AG08396 (cell line): ENCODE data around the gene ARHGDIB.
A peak's percentile ranks its signal among the peaks of the same experiment; 100 is the strongest.

ENCODE experiments used
- DNase-seq: peaks from one replicate; pipeline ENCODE4 v3.0.0; 2012; ENCODE audit warnings: low spot score, mixed read lengths

ARHGDIB gene

GRCh38 chr12:14982991-14983390 lies 21.6 kb upstream of the ARHGDIB start:
- DNase-seq = no peak

- no peak for DNase-seq
Measured at GRCh38 chr12:14982562-14982961, 21.2 kb upstream of the ARHGDIB start.

- DNase-seq = no peak
Measured at GRCh38 chr12:14981049-14981448, 19.6 kb upstream of the ARHGDIB start.

GRCh38 chr12:14979468-14979867 lies 18.1 kb upstream of the ARHGDIB start:
- DNase-seq = no peak

GRCh38 chr12:14976658-14977057 lies 15.3 kb upstream of the ARHGDIB start:
- DNase-seq = no peak

GRCh38 chr12:14975457-14975856 lies 14.1 kb upstream of the ARHGDIB start:
- no peak for DNase-seq

GRCh38 chr12:14974633-14975032 lies 13.2 kb upstream of the ARHGDIB start:
- no peak for DNase-seq

GRCh38 chr12:14972816-14973215 lies 11.4 kb upstream of the ARHGDIB start, which contains the start of gene PDE6H:
Gene PDE6H (plus strand): TSS chr12:14973042. CDS start chr12:14978013, 4,971 bp downstream.
- DNase-seq = no peak

GRCh38 chr12:14970473-14970872 lies 9.1 kb upstream of the ARHGDIB start:
- peak; percentile 39 for DNase-seq

- DNase-seq = no peak
Measured at GRCh38 chr12:14968478-14968877, 7.1 kb upstream of the ARHGDIB start.

- DNase-seq = no peak
Measured at GRCh38 chr12:14965221-14965620, 3.8 kb upstream of the ARHGDIB start.

- no peak for DNase-seq
Measured at GRCh38 chr12:14964406-14964805, 3.0 kb upstream of the ARHGDIB start.

GRCh38 chr12:14963520-14963919 lies 2.1 kb upstream of the ARHGDIB start:
- DNase-seq = no peak

GRCh38 chr12:14962797-14963196 lies 1.4 kb upstream of the ARHGDIB start:
- DNase-seq = no peak

GRCh38 chr12:14962153-14962539 lies 745 bp upstream of the ARHGDIB start:
- no peak for DNase-seq

GRCh38 chr12:14960548-14961465 lies 594 bp downstream of the ARHGDIB start:
- no peak for DNase-seq

- no peak for DNase-seq
Measured at GRCh38 chr12:14959916-14960496, 1.4 kb downstream of the ARHGDIB start.

- DNase-seq = no peak
Measured at GRCh38 chr12:14959463-14959862, 1.9 kb downstream of the ARHGDIB start.

GRCh38 chr12:14959126-14959440 lies 2.3 kb downstream of the ARHGDIB start:
- DNase-seq = no peak

GRCh38 chr12:14958361-14959125 lies 2.9 kb downstream of the ARHGDIB start:
- DNase-seq = no peak

- no peak for DNase-seq
Measured at GRCh38 chr12:14957551-14958168, 3.7 kb downstream of the ARHGDIB start.

- DNase-seq = no peak
Measured at GRCh38 chr12:14956905-14957304, 4.5 kb downstream of the ARHGDIB start.
